ENCODE measurements around the gene ALPK1.
"Not testable (repeated sequence)": the region's sequence is repeated elsewhere in the genome, so short reads cannot be mapped to it uniquely, and the experiment has no call there.

ALPK1 gene

GRCh38 chr4:112473985-112474384 lies 176.8 kb downstream of the ALPK1 start:
- ATAC-seq, result no peak

DNA sequence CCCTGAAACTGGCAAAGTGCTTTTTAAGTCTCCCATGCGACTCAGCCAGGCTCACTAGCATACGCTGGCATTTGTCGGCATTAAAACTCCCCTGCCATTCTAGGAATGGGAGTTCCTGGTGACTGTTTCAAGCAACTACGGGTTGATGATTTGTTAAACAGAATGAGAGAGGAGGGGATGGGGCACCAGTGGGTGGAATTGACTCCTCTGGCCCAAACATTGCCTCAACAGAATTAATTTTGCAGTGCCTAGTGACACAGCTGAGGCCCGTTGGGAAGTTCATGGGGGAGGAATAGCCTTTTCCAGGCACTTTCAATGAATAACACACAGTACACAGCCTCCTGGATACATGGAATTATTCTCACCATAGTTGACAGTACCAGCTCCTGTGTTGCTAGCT lies 188.8 kb downstream of the ALPK1 start:
- ATAC-seq, result no peak

- ATAC-seq, result not testable (repeated sequence)
Observed at GRCh38 chr4:112490808-112491207, 193.6 kb downstream of the ALPK1 start.

Measured in activated CD4-positive, CD25-positive, alpha-beta regulatory T cell treated with anti-CD3 and anti-CD28 coated beads, Interleukin-2, amount 50 U/mL, for 24 hours (primary cell).